ENCODE results near the gene HECTD4.

DNA sequence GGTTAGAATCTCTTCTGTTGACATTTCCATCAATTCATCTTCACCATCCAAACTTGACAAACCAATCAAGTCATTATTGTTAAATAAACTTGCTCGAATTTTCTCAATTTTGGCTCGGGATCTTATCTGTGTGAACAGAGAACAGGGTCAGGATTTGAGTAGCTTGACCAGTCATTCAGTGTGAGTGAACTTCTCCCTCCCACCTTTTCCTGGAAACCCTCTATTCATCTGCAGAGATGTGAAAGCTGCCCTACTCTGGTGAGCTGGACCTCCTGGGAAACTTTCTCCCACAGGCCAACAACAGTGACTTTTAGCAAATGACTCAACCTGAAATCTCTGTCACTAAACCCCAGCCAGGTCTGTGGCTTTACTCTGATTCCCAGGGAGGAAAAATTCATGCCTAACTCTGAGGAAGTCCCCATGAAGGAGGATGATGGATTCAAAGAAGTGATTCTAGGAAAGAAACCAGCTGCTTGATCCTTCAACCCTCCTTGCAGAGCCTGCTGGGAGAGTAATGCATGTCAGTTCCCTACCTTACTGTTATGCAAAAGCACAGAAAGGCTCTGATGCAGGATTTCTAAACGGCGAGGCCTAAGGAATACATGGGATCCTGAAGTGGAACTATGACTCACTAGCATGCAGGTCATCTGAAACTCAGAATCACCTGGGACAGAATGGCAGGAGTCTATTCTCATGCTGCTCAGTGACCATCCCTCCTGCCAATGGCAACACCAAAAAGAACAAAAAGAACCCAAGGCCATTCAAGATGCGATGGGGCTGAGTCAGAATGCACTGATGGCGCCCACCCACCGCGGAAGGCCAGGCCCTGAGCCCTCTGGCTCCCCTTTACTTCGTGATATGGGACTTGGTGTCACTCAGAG, 198.8 kb downstream of the HECTD4 start:
- TF ChIP-seq CTCF (conservative IDR thresholded peaks at IDR 0.05 in 1 of 2, IDR thresholded peaks at IDR 0.05 in 1 of 2; ENCODE audit: extremely low read depth in 1 of 2, insufficient read depth in 1 of 2, low read depth in 1 of 2, low read length in 2 of 2) (no peak), EZH2 (IDR thresholded peaks at IDR 0.05; ENCODE audit: borderline replicate concordance, low read length) (no peak)
